H9 (cell line): ENCODE measurements around the gene AFMID. TPM values are rescaled to one million over a fixed set of nuclear protein-coding genes. Genes with fewer than 3 reads are reported as not detected.

Experiments used
- DNase-seq: peaks from one replicate; pipeline ENCODE4 v3.0.0-alpha.2; 2017
- H2AFZ ChIP-seq: one replicate; pipeline ENCODE4 v1.6.1; 2013; ENCODE audit warnings: mild to moderate bottlenecking, low read length, control low read depth, moderate library complexity
- H2AK5ac ChIP-seq: 2 replicates; pipeline ENCODE4 v1.6.1; 2013; ENCODE audit warnings: low read length, control low read depth, mixed read lengths; ENCODE audit not compliant: insufficient read length
- H2BK120ac ChIP-seq: one replicate; pipeline ENCODE4 v1.6.1; 2013; ENCODE audit warnings: low read depth, mild to moderate bottlenecking, low read length, control low read depth, inconsistent platforms; ENCODE audit not compliant: poor library complexity, severe bottlenecking
- H2BK12ac ChIP-seq: 2 replicates; pipeline ENCODE4 v1.6.1; 2013; ENCODE audit warnings: low read length, control low read depth, mixed read lengths, low read depth; ENCODE audit not compliant: insufficient read length
- H2BK15ac ChIP-seq: 2 replicates; pipeline ENCODE4 v1.6.1; 2013; ENCODE audit warnings: low read depth, low read length, control low read depth
- H2BK20ac ChIP-seq: one replicate; pipeline ENCODE4 v1.6.1; 2013; ENCODE audit warnings: low read depth, mild to moderate bottlenecking, low read length, control low read depth, inconsistent platforms; ENCODE audit not compliant: poor library complexity, severe bottlenecking
- H2BK5ac ChIP-seq: 2 replicates; pipeline ENCODE4 v1.6.1; 2013; ENCODE audit warnings: low read length, control low read depth, mixed read lengths; ENCODE audit not compliant: insufficient read length
- H3K14ac ChIP-seq: 2 replicates; pipeline ENCODE4 v1.6.1; 2013; ENCODE audit warnings: low read length, control low read depth; ENCODE audit not compliant: insufficient read depth
- H3K18ac ChIP-seq: 2 replicates; pipeline ENCODE4 v1.6.1; 2013; ENCODE audit warnings: low read depth, mild to moderate bottlenecking, mixed read lengths, low read length, control low read depth; ENCODE audit not compliant: insufficient read length
- H3K23ac ChIP-seq: 2 replicates; pipeline ENCODE4 v1.6.1; 2013; ENCODE audit warnings: low read length, control low read depth, mixed read lengths, low read depth; ENCODE audit not compliant: insufficient read length
- H3K23me2 ChIP-seq: 2 replicates; pipeline ENCODE4 v1.6.1; 2013; ENCODE audit warnings: low read depth, mild to moderate bottlenecking, mixed read lengths, low read length, control low read depth; ENCODE audit not compliant: insufficient read length, poor library complexity, severe bottlenecking
- H3K27ac ChIP-seq: 2 replicates; pipeline ENCODE4 v1.5.1; 2013; ENCODE audit warnings: low read length, control low read depth, mixed read lengths, low read depth; ENCODE audit not compliant: insufficient read length
- H3K27me3 ChIP-seq: 2 replicates; pipeline ENCODE4 v1.6.1; 2013; ENCODE audit warnings: low read length, control low read depth, inconsistent platforms; ENCODE audit not compliant: insufficient read depth
- H3K4ac ChIP-seq: 2 replicates; pipeline ENCODE4 v1.6.1; 2013; ENCODE audit warnings: low read depth, mild to moderate bottlenecking, control low read depth, inconsistent platforms, low read length, moderate library complexity
- H3K4me1 ChIP-seq: 2 replicates; pipeline ENCODE4 v1.6.1; 2013; ENCODE audit warnings: low read length, control low read depth, inconsistent platforms; ENCODE audit not compliant: insufficient read depth
- H3K4me2 ChIP-seq: 2 replicates; pipeline ENCODE4 v1.6.1; 2013; ENCODE audit warnings: low read length, control low read depth, mixed read lengths; ENCODE audit not compliant: insufficient read length, insufficient read depth
- H3K56ac ChIP-seq: 2 replicates; pipeline ENCODE4 v1.6.1; 2013; ENCODE audit warnings: low read depth, mild to moderate bottlenecking, mixed read lengths, low read length, control low read depth; ENCODE audit not compliant: insufficient read length
- H3K79me1 ChIP-seq: 2 replicates; pipeline ENCODE4 v1.6.1; 2013; ENCODE audit warnings: low read depth, mild to moderate bottlenecking, moderate library complexity, low read length, control low read depth, inconsistent platforms; ENCODE audit not compliant: insufficient read depth, poor library complexity, severe bottlenecking
- H3K79me2 ChIP-seq: 2 replicates; pipeline ENCODE4 v1.6.1; 2013; ENCODE audit warnings: low read length, control low read depth, inconsistent platforms; ENCODE audit not compliant: insufficient read depth
- H3K9ac ChIP-seq: 2 replicates; pipeline ENCODE4 v1.6.1; 2013; ENCODE audit warnings: low read length, control low read depth, mixed read lengths; ENCODE audit not compliant: insufficient read length; ENCODE audit errors: extremely low read depth
- H3K9me3 ChIP-seq: one replicate; pipeline ENCODE4 v1.6.1; 2013; ENCODE audit warnings: low read depth, low read length, inconsistent platforms; ENCODE audit not compliant: control insufficient read depth
- H3T11ph ChIP-seq: one replicate; pipeline ENCODE4 v1.6.1; 2013; ENCODE audit warnings: mild to moderate bottlenecking, low read length, control low read depth, inconsistent platforms
- H4K20me1 ChIP-seq: one replicate; pipeline ENCODE4 v1.6.1; 2013; ENCODE audit not compliant: control insufficient read depth, insufficient read length, insufficient read depth
- H4K5ac ChIP-seq: 2 replicates; pipeline ENCODE4 v1.6.1; 2013; ENCODE audit warnings: low read depth, mild to moderate bottlenecking, mixed read lengths, low read length, control low read depth; ENCODE audit not compliant: insufficient read length
- H4K8ac ChIP-seq: replicated peaks from 2 replicates; pipeline ENCODE4 v1.6.1; 2013; ENCODE audit warnings: low read length, control low read depth, mixed read lengths, low read depth; ENCODE audit not compliant: insufficient read length
- H4K91ac ChIP-seq: 2 replicates; pipeline ENCODE4 v1.6.1; 2013; ENCODE audit warnings: low read depth, mild to moderate bottlenecking, moderate library complexity, mixed read lengths, low read length, control low read depth; ENCODE audit not compliant: insufficient read length
- H3K27ac Mint-ChIP-seq, 3 experiments: 2 replicates in 2 of 3; 3 replicates in 1 of 3; pipeline ENCODE4 v1.8.0; 2020 to 2021; ENCODE audit warnings: mixed read lengths in 3 of 3, mild to moderate bottlenecking in 1 of 3, moderate library complexity in 1 of 3
- H3K27me3 Mint-ChIP-seq: 2 replicates; pipeline ENCODE4 v1.8.0; 2021; ENCODE audit warnings: low read depth, mild to moderate bottlenecking, moderate library complexity, mixed read lengths
- H3K36me3 Mint-ChIP-seq, 3 experiments: 2 replicates in 2 of 3; 3 replicates in 1 of 3; pipeline ENCODE4 v1.8.0; 2020 to 2021; ENCODE audit warnings: low read depth in 3 of 3, mixed read lengths in 3 of 3; ENCODE audit not compliant: insufficient read depth in 1 of 3
- H3K4me1 Mint-ChIP-seq, 2 experiments: 2 replicates each; pipeline ENCODE4 v1.8.0; 2020; ENCODE audit warnings: mixed read lengths in 2 of 2
- H3K4me3 Mint-ChIP-seq, 2 experiments: 2 replicates in 1 of 2; 3 replicates in 1 of 2; pipeline ENCODE4 v1.8.0; 2020 to 2021; ENCODE audit warnings: mild to moderate bottlenecking in 2 of 2, mixed read lengths in 2 of 2, moderate library complexity in 1 of 2
- H3K9me3 Mint-ChIP-seq, 2 experiments: 2 replicates in 1 of 2; 3 replicates in 1 of 2; pipeline ENCODE4 v1.8.0; 2020; ENCODE audit warnings: mild to moderate bottlenecking in 2 of 2, mixed read lengths in 2 of 2, moderate library complexity in 1 of 2
- CTCF ChIP-seq: fragments of 200-600 bp; sonication (generic); conservative IDR thresholded peaks from 3 replicates; pipeline ENCODE4 v1.8.0; 2021; ENCODE audit warnings: antibody characterized with exemption, mild to moderate bottlenecking
- WGBS: extraction: QIAGEN DNeasy Blood & Tissue Kit; methylation state at CpG from one replicate; pipeline ENCODE4 v1.1.7; 2013; ENCODE audit warnings: missing lambda C conversion rate, low lambda C conversion rate, mixed read lengths; ENCODE audit not compliant: insufficient read length; ENCODE audit errors: extremely low coverage; 5-methylcytosine and 5-hydroxymethylcytosine counted together
- total RNA-seq: library from RNA; stranded (reverse); gene quantifications from 2 replicates; pipeline ENCODE4 v1.2.1, GENCODE V29; 2021

Gene AFMID
- total RNA-seq, 1 experiment from 2014 or later = 64.1 TPM

- no CpG with 5 or more reads among the region's 9 CpGs for WGBS
- H3K36me3 Mint-ChIP-seq = no peaks in the 10 kb centered on the region; a peak in 1 of 7 replicates
- Histone ChIP-seq H3K56ac (no peak overlapping the region), H2BK120ac (no peak overlapping the region), H4K91ac (no peak overlapping the region), H3K23me2 (no peaks in the 10 kb centered on the region), H3T11ph (no peak overlapping the region), H3K23ac (no peak overlapping the region), H4K20me1 (no peaks in the 10 kb centered on the region), H3K9me3 (no peaks in the 10 kb centered on the region), H2AK5ac (no peak overlapping the region), H3K27ac (no peak overlapping the region), H2BK5ac (no peak overlapping the region), H2BK20ac (no peak overlapping the region), H3K18ac (no peak overlapping the region), H3K27me3 (no peaks in the 10 kb centered on the region), H4K5ac (no peak overlapping the region), H3K4ac (no peak overlapping the region), H3K79me1 (no peaks in the 10 kb centered on the region), H4K8ac (no peak overlapping the region), H3K79me2 (no peaks in the 10 kb centered on the region), H3K4me1 (no peaks in the 10 kb centered on the region), H3K14ac (no peak overlapping the region), H3K4me2 (no peak overlapping the region), H2BK12ac (no peak overlapping the region), H2AFZ (no peak overlapping the region), H2BK15ac (no peak overlapping the region), H3K9ac (no peak overlapping the region)
- peaks cover 2% of the 10 kb centered on the region; the same call in 1 of the 2 replicates for H3K27me3 Mint-ChIP-seq
- peaks cover 0 to 2% of the 10 kb centered on the region in 2 experiments; a peak in 1 of 5 replicates for H3K9me3 Mint-ChIP-seq
- DNase-seq = peak; percentile 38
- peaks cover 2 to 15% of the 10 kb centered on the region in 2 experiments for H3K4me1 Mint-ChIP-seq
- no peak overlapping the region for H3K27ac Mint-ChIP-seq
- TF ChIP-seq CTCF = no peak
- no peak overlapping the region for H3K4me3 Mint-ChIP-seq
These were observed 52.3 kb downstream of the AFMID start for GRCh38 chr17:78239489-78239931.
